ENCODE data around the gene FDXACB1. TPM values are rescaled to one million over a fixed set of nuclear protein-coding genes. Genes with fewer than 3 reads are reported as not detected.

The FDXACB1 gene
- total and polyA plus RNA-seq, 2 of the 4 experiments (the other 2 are of a cell fraction): 1.7 to 3.0 TPM

DNA sequence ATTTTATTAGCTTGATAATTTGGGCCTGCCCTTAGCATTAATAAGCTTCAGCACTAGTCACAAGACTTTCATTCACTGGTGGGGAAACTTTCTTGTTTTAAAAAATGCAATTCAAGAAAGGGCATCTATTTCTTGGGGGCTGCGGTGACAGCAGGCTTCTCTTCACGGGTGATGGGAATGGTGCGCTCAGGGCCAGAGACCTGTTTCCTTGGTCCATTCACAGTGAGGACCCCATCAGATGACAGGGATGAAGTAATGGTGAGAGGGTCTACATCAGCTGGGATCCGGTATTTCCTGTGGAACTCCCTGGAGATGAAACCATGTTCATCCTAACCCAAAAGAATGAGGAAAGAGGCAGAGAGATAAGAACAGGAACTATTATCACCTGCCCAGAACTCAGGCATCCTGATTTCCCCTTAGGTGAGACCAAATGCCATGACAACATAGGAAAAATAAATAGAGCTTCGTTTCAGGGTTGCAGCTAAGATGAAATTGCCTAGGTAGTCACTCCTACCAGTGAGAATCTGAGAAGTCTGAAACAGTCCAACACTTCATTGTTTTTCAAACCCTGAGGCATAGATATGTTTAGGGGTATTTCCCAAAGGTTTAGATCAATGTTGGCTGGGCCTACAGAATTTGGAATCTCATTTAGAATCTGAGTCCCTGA lies 29.8 kb upstream of the FDXACB1 start:
- CTCF ChIA-PET: interaction anchor here (0.5 kb wide), 1 partner anchor 24 kb away, joined by 4 read pairs; no protein-coding TSS in a partner anchor
- Histone ChIP-seq H2BK20ac (ENCODE audit: low read depth, low read length) (no peak overlapping the region), H3K36me3 (ENCODE audit: control insufficient read depth, insufficient read depth, low read length) (no peaks in the 10 kb centered on the region), H4K8ac (ENCODE audit: low read depth in 2 of 2, low read length in 2 of 2) (no peak overlapping the region), H3K56ac (ENCODE audit: extremely low read depth, insufficient read depth, low read length) (no peak overlapping the region), H3K4me3 (ENCODE audit: insufficient read depth, low read depth, low read length) (no peak overlapping the region), H4K20me1 (ENCODE audit: insufficient read depth, low read length) (no peaks in the 10 kb centered on the region), H3K9ac (ENCODE audit: low read depth, low read length) (no peak overlapping the region), H3K14ac (replicated peaks; ENCODE audit: low read depth, low read length) (no peak overlapping the region), H3K4me1 (ENCODE audit: control insufficient read depth, insufficient read depth, low read length) (peaks cover 32% of the 10 kb centered on the region), H2BK15ac (ENCODE audit: low read depth, low read length) (no peak overlapping the region), H3K9me3 (ENCODE audit: control insufficient read depth, insufficient read depth, low read length) (no peaks in the 10 kb centered on the region), H2BK5ac (ENCODE audit: low read depth, low read length, poor library complexity, severe bottlenecking) (no peak overlapping the region), H3K23ac (ENCODE audit: low read depth, low read length) (no peak overlapping the region), H2AFZ (replicated peaks; ENCODE audit: low read length, poor library complexity) (no peak overlapping the region), H3K4ac (ENCODE audit: low read depth, low read length) (no peak overlapping the region), H3K9me1 (ENCODE audit: insufficient read depth, low read length) (peaks cover 13% of the 10 kb centered on the region), H2AK5ac (ENCODE audit: low read depth, low read length) (no peak overlapping the region), H3K18ac (ENCODE audit: low read depth, low read length) (no peak overlapping the region), H2BK120ac (ENCODE audit: low read depth, low read length) (no peak overlapping the region), H4K5ac (ENCODE audit: low read depth, low read length) (no peak overlapping the region), H3K4me2 (ENCODE audit: low read depth, low read length) (no peak overlapping the region), H3K79me1 (ENCODE audit: low read depth in 1 of 2, low read length in 2 of 2) (peaks cover 0 to 13% of the 10 kb centered on the region in 2 experiments; a peak in 2 of 4 replicates), H3K27me3 (ENCODE audit: control insufficient read depth, insufficient read depth, low read length) (no peaks in the 10 kb centered on the region), H3K27ac (ENCODE audit: insufficient read depth, low read length) (no peak overlapping the region), H4K91ac (ENCODE audit: insufficient read depth, low read depth, low read length) (no peak overlapping the region), H2AK9ac (replicated peaks; ENCODE audit: low read depth, low read length, poor library complexity) (no peak overlapping the region)
- ATAC-seq (ENCODE audit: low read depth) (no peak), DNase-seq (no peak)
- intact Hi-C loops (cut with micrococcal nuclease): no loop called here
- POLR2A ChIA-PET (ENCODE audit: unreplicated experiment): interaction anchor here (0.6 kb wide), 1 partner anchor 45 kb away, joined by 3 read pairs; no protein-coding TSS in a partner anchor
- dilution Hi-C loops (cut with HindIII; ENCODE audit: low sequenced_read_pairs, unreplicated experiment): no loop called here
- no peak for TF ChIP-seq CEBPB (IDR thresholded peaks at IDR 0.05; ENCODE audit: low read depth, low read length)
- TF ChIP-seq, protein P1, sequence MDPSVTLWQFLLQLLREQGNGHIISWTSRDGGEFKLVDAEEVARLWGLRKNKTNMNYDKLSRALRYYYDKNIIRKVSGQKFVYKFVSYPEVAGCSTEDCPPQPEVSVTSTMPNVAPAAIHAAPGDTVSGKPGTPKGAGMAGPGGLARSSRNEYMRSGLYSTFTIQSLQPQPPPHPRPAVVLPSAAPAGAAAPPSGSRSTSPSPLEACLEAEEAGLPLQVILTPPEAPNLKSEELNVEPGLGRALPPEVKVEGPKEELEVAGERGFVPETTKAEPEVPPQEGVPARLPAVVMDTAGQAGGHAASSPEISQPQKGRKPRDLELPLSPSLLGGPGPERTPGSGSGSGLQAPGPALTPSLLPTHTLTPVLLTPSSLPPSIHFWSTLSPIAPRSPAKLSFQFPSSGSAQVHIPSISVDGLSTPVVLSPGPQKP (IDR thresholded peaks at IDR 0.05; ENCODE audit: borderline replicate concordance, low read depth, low read length): no peak
- TF ChIP-seq RCOR1 (IDR thresholded peaks at IDR 0.05; ENCODE audit: insufficient replicate concordance, low read length): no peak
- TF ChIP-seq BHLHE40 (IDR thresholded peaks at IDR 0.05; ENCODE audit: low read depth, low read length): no peak
- TF ChIP-seq, protein P2, sequence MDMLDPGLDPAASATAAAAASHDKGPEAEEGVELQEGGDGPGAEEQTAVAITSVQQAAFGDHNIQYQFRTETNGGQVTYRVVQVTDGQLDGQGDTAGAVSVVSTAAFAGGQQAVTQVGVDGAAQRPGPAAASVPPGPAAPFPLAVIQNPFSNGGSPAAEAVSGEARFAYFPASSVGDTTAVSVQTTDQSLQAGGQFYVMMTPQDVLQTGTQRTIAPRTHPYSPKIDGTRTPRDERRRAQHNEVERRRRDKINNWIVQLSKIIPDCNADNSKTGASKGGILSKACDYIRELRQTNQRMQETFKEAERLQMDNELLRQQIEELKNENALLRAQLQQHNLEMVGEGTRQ (IDR thresholded peaks at IDR 0.05; ENCODE audit: low read depth, low read length): no peak
- TF ChIP-seq, protein P3, sequence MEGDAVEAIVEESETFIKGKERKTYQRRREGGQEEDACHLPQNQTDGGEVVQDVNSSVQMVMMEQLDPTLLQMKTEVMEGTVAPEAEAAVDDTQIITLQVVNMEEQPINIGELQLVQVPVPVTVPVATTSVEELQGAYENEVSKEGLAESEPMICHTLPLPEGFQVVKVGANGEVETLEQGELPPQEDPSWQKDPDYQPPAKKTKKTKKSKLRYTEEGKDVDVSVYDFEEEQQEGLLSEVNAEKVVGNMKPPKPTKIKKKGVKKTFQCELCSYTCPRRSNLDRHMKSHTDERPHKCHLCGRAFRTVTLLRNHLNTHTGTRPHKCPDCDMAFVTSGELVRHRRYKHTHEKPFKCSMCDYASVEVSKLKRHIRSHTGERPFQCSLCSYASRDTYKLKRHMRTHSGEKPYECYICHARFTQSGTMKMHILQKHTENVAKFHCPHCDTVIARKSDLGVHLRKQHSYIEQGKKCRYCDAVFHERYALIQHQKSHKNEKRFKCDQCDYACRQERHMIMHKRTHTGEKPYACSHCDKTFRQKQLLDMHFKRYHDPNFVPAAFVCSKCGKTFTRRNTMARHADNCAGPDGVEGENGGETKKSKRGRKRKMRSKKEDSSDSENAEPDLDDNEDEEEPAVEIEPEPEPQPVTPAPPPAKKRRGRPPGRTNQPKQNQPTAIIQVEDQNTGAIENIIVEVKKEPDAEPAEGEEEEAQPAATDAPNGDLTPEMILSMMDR (conservative IDR thresholded peaks at IDR 0.05; ENCODE audit: low read depth, low read length): no peak
- no peak for TF ChIP-seq MAFK (IDR thresholded peaks at IDR 0.05; ENCODE audit: low read depth, low read length)
- no peak for TF ChIP-seq SMC3 (IDR thresholded peaks at IDR 0.05; ENCODE audit: low read depth, low read length)
- TF ChIP-seq CHD1 (IDR thresholded peaks at IDR 0.05; ENCODE audit: low read depth, low read length): no peak
- no peak for TF ChIP-seq MXI1 (IDR thresholded peaks at IDR 0.05; ENCODE audit: borderline replicate concordance, low read depth, low read length)
- no peak for TF ChIP-seq POLR2A (IDR thresholded peaks at IDR 0.05; ENCODE audit: low read depth, low read length)
- TF ChIP-seq MAZ (IDR thresholded peaks at IDR 0.05; ENCODE audit: borderline replicate concordance, low read depth, low read length): no peak
- no peak for TF ChIP-seq NFE2L2 (IDR thresholded peaks at IDR 0.05; ENCODE audit: low read depth, low read length)
- TF ChIP-seq FOS (IDR thresholded peaks at IDR 0.05; ENCODE audit: low read depth, low read length): no peak
- no peak for TF ChIP-seq RFX5 (IDR thresholded peaks at IDR 0.05; ENCODE audit: low read depth, low read length)
- no CpG with 5 or more reads among the region's 5 CpGs for WGBS, 2 experiments (ENCODE audit: extremely low coverage in 2 of 2, insufficient read length in 1 of 2)
- no TSS peak for BruUV-seq (replicated peaks)
- in situ Hi-C loops (cut with MboI; ENCODE audit: low sequenced_read_pairs): no loop called here
